Epithelial cell of esophagus (primary cell): ENCODE measurements around the gene ACCSL.

Experiments
- DNase-seq: peaks from one replicate; pipeline ENCODE4 v3.0.0; 2010; ENCODE audit warnings: low read depth
- H3K4me3 ChIP-seq: 2 replicates; pipeline ENCODE4 v1.5.1; 2011; ENCODE audit warnings: mild to moderate bottlenecking, low read length, control low read depth
- TF ChIP-seq, protein P1 (sequence below): IDR thresholded peaks from 2 replicates; pipeline ENCODE4 v1.5.1; 2011; ENCODE audit warnings: low read depth, mild to moderate bottlenecking, low read length, control low read depth, inconsistent platforms; ENCODE audit not compliant: insufficient read depth; ENCODE audit errors: missing control alignments

The ACCSL gene

GRCh38 chr11:44058275-44058674 lies 10.5 kb downstream of the ACCSL start:
- H3K4me3 ChIP-seq = no peak overlapping the region
- TF ChIP-seq, protein P1, sequence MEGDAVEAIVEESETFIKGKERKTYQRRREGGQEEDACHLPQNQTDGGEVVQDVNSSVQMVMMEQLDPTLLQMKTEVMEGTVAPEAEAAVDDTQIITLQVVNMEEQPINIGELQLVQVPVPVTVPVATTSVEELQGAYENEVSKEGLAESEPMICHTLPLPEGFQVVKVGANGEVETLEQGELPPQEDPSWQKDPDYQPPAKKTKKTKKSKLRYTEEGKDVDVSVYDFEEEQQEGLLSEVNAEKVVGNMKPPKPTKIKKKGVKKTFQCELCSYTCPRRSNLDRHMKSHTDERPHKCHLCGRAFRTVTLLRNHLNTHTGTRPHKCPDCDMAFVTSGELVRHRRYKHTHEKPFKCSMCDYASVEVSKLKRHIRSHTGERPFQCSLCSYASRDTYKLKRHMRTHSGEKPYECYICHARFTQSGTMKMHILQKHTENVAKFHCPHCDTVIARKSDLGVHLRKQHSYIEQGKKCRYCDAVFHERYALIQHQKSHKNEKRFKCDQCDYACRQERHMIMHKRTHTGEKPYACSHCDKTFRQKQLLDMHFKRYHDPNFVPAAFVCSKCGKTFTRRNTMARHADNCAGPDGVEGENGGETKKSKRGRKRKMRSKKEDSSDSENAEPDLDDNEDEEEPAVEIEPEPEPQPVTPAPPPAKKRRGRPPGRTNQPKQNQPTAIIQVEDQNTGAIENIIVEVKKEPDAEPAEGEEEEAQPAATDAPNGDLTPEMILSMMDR = no peak
- DNase-seq = no peak

DNA sequence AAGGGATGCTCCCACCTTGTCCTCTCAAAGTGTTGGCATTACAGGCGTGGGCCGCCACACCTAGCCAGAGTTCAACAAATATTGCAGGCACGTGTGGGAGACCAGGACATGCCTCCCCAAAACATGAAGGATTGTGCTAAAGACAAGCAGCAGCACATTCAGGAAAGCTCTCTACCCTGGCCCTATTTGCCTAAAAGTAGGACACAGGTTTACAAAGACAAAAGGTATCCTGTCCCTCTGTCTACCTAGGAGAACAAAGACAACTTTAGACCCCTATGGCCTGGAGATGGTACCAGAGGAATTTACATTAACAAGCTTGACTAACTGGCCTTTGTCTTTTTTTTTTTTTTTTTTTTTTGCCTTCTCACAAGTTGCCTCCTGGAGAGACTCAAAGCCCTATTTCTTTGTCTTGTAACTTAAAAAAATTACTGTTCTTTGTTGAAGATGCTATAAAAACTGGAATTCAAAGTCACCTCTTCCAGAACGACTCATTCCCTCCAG lies 17.4 kb downstream of the ACCSL start:
- H3K4me3 ChIP-seq = no peak overlapping the region
- DNase-seq = no peak
- TF ChIP-seq, protein P1 = no peak

DNA sequence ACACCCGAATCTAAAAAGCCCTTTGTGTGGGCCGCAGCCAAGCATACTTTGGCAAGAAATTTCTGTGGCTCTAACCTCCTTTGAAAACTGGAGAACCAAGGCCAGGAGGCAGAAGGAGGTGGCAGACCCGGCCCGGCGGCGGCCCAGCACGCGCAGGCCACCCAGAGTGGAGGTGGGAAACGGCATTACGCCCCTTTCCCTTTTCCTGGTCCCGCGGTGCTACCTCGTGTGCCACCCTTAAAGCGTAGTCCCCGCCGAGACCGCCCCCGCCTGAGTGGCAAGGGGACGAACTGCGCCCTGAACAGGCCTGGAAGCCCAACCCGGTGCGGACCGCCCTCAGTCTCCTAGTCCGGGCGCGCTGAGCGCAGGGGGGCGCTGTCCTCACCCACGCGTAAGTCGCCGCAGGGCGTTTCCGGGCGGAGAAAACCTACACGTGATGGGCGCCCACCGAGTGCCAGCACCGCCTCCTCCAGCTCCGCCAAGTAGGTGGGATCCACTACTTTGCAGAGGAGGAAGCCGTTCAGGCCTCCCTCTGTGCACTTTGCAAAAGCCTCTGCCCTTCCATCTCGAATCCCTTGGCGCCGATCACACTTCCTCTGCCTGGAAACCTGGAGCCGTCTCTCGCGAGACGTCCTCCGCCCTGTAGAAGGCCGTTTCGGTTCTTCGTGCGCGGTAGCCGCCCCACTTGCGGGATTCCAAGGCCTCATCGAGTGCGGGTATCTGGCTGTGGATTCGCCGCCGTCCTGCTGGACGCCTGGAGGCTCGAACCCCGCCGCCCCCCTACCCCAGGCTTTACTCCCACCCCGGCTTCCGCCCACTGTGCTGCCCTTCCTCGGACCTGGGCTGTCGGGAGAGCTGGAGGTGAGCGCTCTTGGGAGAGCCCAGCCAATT lies 18.3 kb downstream of the ACCSL start, which contains the start of gene ACCS:
TSS of gene ACCS (plus strand) at position 430 of the 891 bp plus-strand sequence. CDS start 1,358 bp downstream, outside the sequence.
- peak; percentile 87 for DNase-seq
- peak within 1 kb of the TSS; percentile 76 for H3K4me3 ChIP-seq
- TF ChIP-seq, protein P1 = peak; percentile 65

- DNase-seq = peak; percentile 79
- peak overlapping the region; percentile 76 for H3K4me3 ChIP-seq
- TF ChIP-seq, protein P1 = no peak
Measured at GRCh38 chr11:44066732-44067141, 19.0 kb downstream of the ACCSL start.

DNA sequence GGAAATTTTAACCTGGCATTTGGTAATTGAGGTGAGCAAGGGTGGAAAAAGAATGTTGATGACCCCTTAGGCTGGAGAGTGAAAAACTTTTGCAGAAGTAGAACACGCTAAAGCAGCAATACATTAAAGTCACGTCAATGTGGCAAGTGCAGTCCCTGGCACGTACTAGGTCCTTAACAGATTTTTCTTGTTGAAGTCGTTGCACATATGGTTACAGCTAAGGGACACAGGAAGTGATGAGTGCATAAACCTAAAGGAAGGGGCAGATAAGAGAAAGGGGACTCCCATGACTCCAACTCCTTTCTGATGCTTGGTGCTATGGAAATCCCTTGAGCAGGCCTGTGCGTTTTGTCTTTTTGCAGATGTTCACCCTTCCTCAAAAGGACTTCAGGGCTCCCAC lies 19.5 kb downstream of the ACCSL start:
- no peak overlapping the region for H3K4me3 ChIP-seq
- TF ChIP-seq, protein P1 = no peak
- no peak for DNase-seq

GRCh38 chr11:44068180-44068579 lies 20.4 kb downstream of the ACCSL start:
- TF ChIP-seq, protein P1 = no peak
- H3K4me3 ChIP-seq = no peak overlapping the region
- no peak for DNase-seq

- DNase-seq = no peak
- H3K4me3 ChIP-seq = no peak overlapping the region
- TF ChIP-seq, protein P1 = no peak
Measured at GRCh38 chr11:44071157-44071556, 23.4 kb downstream of the ACCSL start.
